ENCODE measurements around the gene CALCOCO2. TPM values are rescaled to one million over a fixed set of nuclear protein-coding genes. Genes with fewer than 3 reads are reported as not detected.

CALCOCO2 gene
- total RNA-seq, 2 donors from 2014 or later = 146 to 181 TPM

DNA sequence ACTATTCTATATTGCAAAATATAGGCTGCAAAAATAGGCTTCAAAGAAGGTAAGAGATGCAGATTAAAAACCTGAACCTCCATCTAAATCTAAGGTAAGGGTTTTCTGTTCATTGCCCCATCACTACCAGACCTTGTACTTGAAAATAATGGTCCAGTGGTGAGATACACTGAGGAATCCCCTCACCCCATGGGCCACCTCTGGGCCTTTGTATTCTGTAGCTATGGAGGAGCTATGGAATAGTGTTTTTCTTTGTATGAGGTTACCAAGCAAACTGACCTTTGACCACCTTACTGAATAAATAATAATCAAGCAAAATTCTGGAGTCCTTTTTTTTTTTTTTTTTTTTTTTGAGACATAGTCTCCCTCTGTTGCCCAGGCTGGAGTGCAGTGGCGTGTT, 72.6 kb downstream of the CALCOCO2 start:
- intact Hi-C loops (cut with DNase I) = loop anchor here in 1 of 2 donors (10.0 kb wide), 1 partner anchor 131 kb away; no protein-coding TSS in a partner anchor
- no peak for DNase-seq (ENCODE audit: low spot score)

DNA sequence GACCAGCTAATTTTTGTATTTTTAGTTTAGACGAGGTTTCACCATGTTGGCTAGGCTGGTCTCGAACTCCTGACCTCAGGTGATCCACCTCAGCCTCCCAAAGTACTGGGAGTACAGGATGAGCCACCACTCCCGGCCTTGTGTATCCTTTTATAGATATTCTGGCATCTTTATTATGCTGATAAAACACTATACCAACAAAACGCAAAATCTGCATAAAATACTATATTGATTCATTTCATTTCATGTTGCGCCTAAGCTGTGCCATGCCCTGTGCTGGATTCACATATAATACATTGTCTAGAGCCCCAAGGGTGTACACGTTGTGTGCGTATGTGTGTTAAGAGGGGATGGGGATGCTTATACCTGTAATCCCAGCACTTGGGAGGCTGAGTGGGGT, 73.6 kb downstream of the CALCOCO2 start:
- no peak for DNase-seq (ENCODE audit: low spot score)
- intact Hi-C loops (cut with DNase I) = loop anchor here in 1 of 2 donors (10.0 kb wide), 1 partner anchor 130 kb away; no protein-coding TSS in a partner anchor

DNA sequence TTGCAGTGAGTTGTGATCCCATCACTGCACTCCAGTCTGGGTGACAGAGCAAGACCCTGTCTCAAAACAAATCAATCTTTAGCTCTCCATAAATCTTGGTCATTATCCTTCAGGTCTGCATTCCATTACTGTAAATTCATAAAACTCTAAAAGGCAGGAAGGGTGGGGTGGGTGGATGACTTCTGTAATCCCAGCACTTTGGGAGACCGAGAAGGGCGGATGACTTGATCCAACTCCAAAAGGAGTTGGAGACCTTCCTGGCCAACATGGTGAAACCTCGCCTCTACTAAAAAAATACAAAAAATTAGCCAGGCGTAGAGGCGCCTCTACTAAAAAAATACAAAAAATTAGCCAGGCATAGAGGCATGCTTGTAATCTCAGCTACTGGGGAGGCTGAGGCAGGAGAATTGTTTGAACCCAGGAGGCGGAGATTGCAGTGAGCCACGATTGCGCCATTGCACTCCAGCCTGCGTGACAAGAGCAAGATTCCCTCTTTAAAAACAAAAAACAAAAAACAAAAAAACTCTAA, 75.2 kb downstream of the CALCOCO2 start:
- intact Hi-C loops (cut with DNase I) = loop anchor here in 1 of 2 donors (10.0 kb wide), 1 partner anchor 129 kb away; no protein-coding TSS in a partner anchor
- DNase-seq (ENCODE audit: low spot score) = peak; percentile 24

DNA sequence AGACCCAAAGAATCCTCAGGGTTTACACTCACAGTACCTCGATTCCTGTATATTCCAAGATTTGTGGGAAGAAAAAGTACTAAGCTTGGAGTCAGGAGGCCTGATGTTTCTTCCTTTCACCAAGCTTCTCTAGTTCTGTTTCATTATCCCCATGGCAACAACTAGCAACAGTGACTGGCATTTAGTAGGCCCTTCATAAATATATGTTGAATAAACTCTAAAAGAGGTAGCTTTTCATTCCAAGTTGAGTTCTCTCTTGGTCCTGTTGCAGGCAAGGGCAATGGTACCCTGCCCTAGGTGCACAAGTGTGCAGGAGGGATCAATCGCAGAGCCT, 76.8 kb downstream of the CALCOCO2 start:
- no peak for DNase-seq (ENCODE audit: low spot score)
- intact Hi-C loops (cut with DNase I) = loop anchor here in 1 of 2 donors (10.0 kb wide), 1 partner anchor 127 kb away; no protein-coding TSS in a partner anchor

DNA sequence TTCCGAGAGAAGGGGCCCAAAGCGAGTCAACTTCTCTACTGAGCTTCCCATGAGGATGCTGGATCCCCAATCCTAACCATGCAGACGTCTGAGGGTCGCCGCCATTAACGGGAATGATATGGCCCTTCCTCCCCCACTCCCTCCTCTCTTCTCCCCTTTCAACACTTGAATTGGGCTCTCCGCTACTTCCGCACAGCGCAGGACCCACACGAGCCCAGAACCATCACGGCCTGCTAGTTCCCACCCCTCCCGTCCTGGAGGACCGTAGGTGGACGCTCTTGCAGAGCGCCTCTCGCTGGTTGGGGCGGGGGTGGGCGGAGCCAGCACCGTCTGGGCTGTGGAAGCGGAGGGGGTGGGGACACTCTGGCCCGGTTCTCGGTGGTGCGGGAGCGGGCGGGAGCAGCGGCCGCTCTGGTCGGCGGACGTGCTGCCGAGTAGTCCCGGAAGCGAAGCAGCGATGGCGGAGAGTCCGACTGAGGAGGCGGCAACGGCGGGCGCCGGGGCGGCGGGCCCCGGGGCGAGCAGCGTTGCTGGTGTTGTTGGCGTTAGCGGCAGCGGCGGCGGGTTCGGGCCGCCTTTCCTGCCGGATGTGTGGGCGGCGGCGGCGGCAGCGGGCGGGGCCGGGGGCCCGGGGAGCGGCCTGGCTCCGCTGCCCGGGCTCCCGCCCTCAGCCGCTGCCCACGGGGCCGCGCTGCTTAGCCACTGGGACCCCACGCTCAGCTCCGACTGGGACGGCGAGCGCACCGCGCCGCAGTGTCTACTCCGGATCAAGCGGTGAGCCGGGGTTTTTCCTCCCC, 77.4 kb downstream of the CALCOCO2 start, which contains the start of gene UBE2Z:
Gene UBE2Z (plus strand): TSS at position 361 of the 797 bp plus-strand sequence. CDS start 97 bp downstream, at position 458.
- peak; percentile 98 for DNase-seq (ENCODE audit: low spot score)
- intact Hi-C loops (cut with DNase I) = loop anchor here in 1 of 2 donors (10.0 kb wide), 1 partner anchor 127 kb away; no protein-coding TSS in a partner anchor

DNA sequence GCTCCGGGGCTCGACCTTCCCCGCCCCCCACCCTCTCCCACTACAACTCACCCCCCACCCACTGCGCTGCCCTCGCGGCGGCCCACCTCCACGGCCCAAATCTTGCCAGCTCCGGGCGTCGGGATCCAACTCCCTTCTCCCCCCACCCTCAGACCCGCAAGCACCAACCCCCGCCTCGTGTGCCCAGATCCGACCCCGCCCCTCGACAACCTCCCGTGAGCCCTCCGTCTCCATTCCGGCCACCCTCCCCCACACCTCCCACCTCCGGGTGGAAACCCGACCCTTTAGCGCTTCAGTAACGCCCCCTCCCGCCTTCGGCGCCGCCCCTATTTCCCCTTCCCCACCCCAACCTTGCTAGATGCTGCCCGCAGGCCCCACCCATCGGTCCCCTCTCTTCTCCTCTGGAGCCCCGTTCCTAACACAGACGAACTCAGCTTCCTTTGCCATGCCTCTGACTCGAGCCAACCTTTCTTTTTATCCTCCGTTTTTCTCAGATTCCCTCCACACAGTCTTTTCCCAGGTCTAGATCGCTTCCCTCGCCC, 78.1 kb downstream of the CALCOCO2 start:
- peak; percentile 92 for DNase-seq (ENCODE audit: low spot score)

DNA sequence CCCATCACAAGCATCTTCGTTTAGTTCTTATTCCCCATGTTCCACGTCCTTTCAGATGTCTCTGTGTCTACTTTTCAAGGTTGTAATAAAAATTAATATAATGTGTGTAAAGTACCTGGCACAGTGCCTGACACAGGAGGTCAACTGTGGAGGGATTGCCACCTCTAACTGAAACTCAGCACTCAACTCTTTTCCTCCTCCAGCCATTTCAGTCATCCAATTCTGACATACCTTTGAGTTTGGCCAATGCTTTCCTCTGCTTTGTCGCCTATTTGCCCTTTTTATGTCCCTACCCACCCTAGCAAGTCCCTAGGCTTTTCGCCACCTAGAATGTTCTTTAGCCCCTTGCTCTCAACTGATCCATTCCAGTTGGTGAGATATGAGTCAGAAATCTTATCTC, 78.9 kb downstream of the CALCOCO2 start:
- intact Hi-C loops (cut with DNase I) = loop anchor here in 1 of 2 donors (10.0 kb wide), 1 partner anchor 125 kb away; no protein-coding TSS in a partner anchor
- peak; percentile 10 for DNase-seq (ENCODE audit: low spot score)

More for the DNA sequence above, 78.1 kb downstream of the CALCOCO2 start:
- intact Hi-C loops (cut with DNase I) = loop anchor here in 1 of 2 donors (10.0 kb wide), 1 partner anchor 126 kb away; no protein-coding TSS in a partner anchor

DNA sequence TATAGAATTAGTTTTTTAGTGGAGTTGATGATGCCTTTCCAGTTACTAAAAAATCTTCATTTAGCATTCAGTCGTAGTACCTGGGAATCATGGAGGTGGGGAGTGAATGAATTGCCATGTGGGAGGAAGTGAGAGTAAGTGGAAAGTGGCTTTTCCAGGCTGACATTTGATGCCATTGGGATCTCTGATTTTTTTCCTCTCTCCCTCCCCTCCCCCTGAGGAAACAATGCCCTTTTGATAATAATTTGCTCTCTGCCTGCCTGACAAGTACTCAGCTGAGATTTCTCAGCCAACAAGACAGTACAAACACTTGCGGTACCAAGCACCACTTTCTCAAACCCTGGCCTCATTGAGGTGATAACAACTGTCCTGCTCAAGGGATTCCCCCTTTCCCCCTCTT, 79.5 kb downstream of the CALCOCO2 start:
- DNase-seq (ENCODE audit: low spot score) = no peak
- intact Hi-C loops (cut with DNase I) = no loop called here

DNA sequence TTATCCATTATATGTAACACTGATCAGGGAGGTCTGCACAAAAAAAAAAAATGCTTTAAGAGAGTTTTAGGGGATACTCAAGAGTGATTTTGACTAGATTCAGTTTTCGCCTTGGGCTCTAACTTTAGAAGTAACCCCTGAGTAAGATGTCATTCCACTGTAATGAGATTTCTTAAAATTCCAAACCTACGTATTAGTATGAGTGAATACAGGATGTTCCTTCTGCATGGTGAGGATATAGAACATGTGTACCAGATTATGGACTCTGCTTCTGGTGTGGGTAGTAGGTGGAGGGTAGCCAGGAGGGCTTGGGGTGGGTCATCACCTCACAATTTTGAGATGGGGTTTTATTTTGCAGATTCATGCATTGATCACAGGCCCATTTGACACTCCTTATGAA, 81.6 kb downstream of the CALCOCO2 start:
- intact Hi-C loops (cut with DNase I) = no loop called here

More for the DNA sequence above, 81.6 kb downstream of the CALCOCO2 start:
- no peak for DNase-seq (ENCODE audit: low spot score)

Other genes starting within 250 kb of the CALCOCO2 start
- gene HOXB3, start 240.8 kb upstream of the CALCOCO2 start, total RNA-seq = 10 to 100 TPM; 16.0 to 23.6 TPM
- gene HOXB5, start 237.3 kb upstream of the CALCOCO2 start, total RNA-seq = 1 to 10 TPM; 1.1 to 2.8 TPM
- 1 to 10 TPM; 3.9 to 6.7 TPM for gene HOXB6, start 226.0 kb upstream of the CALCOCO2 start, total RNA-seq
- 10 to 100 TPM in 1 of 2 donors, 1 to 10 TPM in 1; 8.0 to 11.1 TPM for gene HOXB7, start 220.0 kb upstream of the CALCOCO2 start, total RNA-seq
- gene HOXB8, start 215.7 kb upstream of the CALCOCO2 start, total RNA-seq = under 1 TPM; 0.19 to 0.93 TPM
- under 1 TPM in 1 of 2 donors, not detected in 1; 0.24 TPM for gene HOXB9, start 204.7 kb upstream of the CALCOCO2 start, total RNA-seq
- not detected for gene PRAC1, start 108.5 kb upstream of the CALCOCO2 start, total RNA-seq
- not detected for gene PRAC2, start 107.8 kb upstream of the CALCOCO2 start, total RNA-seq
- gene HOXB13, start 102.3 kb upstream of the CALCOCO2 start, total RNA-seq = not detected
- gene TTLL6, start 13.8 kb upstream of the CALCOCO2 start, total RNA-seq = under 1 TPM in 1 of 2 donors, not detected in 1; 0.46 TPM
- gene ATP5MC1, start 61.8 kb downstream of the CALCOCO2 start, total RNA-seq = 10 to 100 TPM; 53.5 to 60.9 TPM
- gene UBE2Z, start 77.4 kb downstream of the CALCOCO2 start, total RNA-seq = 10 to 100 TPM; 53.3 to 60.2 TPM
- 10 to 100 TPM; 71.3 to 80.3 TPM for gene SNF8, start 113.8 kb downstream of the CALCOCO2 start, total RNA-seq
- not detected for gene GIP, start 137.6 kb downstream of the CALCOCO2 start, total RNA-seq
- under 1 TPM in 1 of 2 donors, not detected in 1; 0.05 TPM for gene IGF2BP1, start 166.3 kb downstream of the CALCOCO2 start, total RNA-seq